ENCODE data around the gene CDK5RAP2.

CDK5RAP2 gene

GRCh38 chr9:120514405-120514804, 65.6 kb downstream of the CDK5RAP2 start:
- peaks cover 60% of the 10 kb centered on the region for H3K36me3 ChIP-seq (replicated peaks; ENCODE audit: low read depth, low read length)
- no peak overlapping the region for H3K4me3 ChIP-seq (ENCODE audit: low read length)
- no peak overlapping the region for H2AFZ ChIP-seq (ENCODE audit: low read depth, low read length)
- no peaks in the 10 kb centered on the region for H3K9me3 ChIP-seq (ENCODE audit: insufficient read depth, low read length)
- H3K9ac ChIP-seq (ENCODE audit: low read length), result no peak overlapping the region
- no peaks in the 10 kb centered on the region for H4K20me1 ChIP-seq (ENCODE audit: insufficient read depth, low read length)
- H3K27me3 ChIP-seq (ENCODE audit: low read depth, low read length), result no peaks in the 10 kb centered on the region
- no peaks in the 10 kb centered on the region for H3K79me2 ChIP-seq (ENCODE audit: low read length)
- no peak overlapping the region for H3K4me2 ChIP-seq (ENCODE audit: low read length)
- H3K27ac ChIP-seq (ENCODE audit: low read length), result no peak overlapping the region
- TF ChIP-seq CTCF (IDR thresholded peaks at IDR 0.05; ENCODE audit: low read depth, low read length) (no peak), EZH2phosphoT487 (IDR thresholded peaks at IDR 0.05; ENCODE audit: low read depth) (no peak)
- no peaks in the 10 kb centered on the region for H3K4me1 ChIP-seq (ENCODE audit: low read length)

- peaks cover 63% of the 10 kb centered on the region for H3K36me3 ChIP-seq (replicated peaks; ENCODE audit: low read depth, low read length)
- H4K20me1 ChIP-seq (ENCODE audit: insufficient read depth, low read length), result no peaks in the 10 kb centered on the region
- H3K4me3 ChIP-seq (ENCODE audit: low read length), result no peak overlapping the region
- no peaks in the 10 kb centered on the region for H3K79me2 ChIP-seq (ENCODE audit: low read length)
- TF ChIP-seq EZH2phosphoT487 (IDR thresholded peaks at IDR 0.05; ENCODE audit: low read depth) (no peak), CTCF (IDR thresholded peaks at IDR 0.05; ENCODE audit: low read depth, low read length) (no peak)
- H3K9ac ChIP-seq (ENCODE audit: low read length), result no peak overlapping the region
- H3K4me2 ChIP-seq (ENCODE audit: low read length), result no peak overlapping the region
- no peaks in the 10 kb centered on the region for H3K27me3 ChIP-seq (ENCODE audit: low read depth, low read length)
- H3K9me3 ChIP-seq (ENCODE audit: insufficient read depth, low read length), result no peaks in the 10 kb centered on the region
- no peak overlapping the region for H2AFZ ChIP-seq (ENCODE audit: low read depth, low read length)
- no peak overlapping the region for H3K27ac ChIP-seq (ENCODE audit: low read length)
- no peaks in the 10 kb centered on the region for H3K4me1 ChIP-seq (ENCODE audit: low read length)
Observed at GRCh38 chr9:120513825-120514396, 66.1 kb downstream of the CDK5RAP2 start.

- no peaks in the 10 kb centered on the region for H3K79me2 ChIP-seq (ENCODE audit: low read length)
- H3K4me3 ChIP-seq (ENCODE audit: low read length), result no peak overlapping the region
- H3K36me3 ChIP-seq (replicated peaks; ENCODE audit: low read depth, low read length), result peaks cover 77% of the 10 kb centered on the region
Observed at GRCh38 chr9:120510816-120511215, 69.2 kb downstream of the CDK5RAP2 start.

More at GRCh38 chr9:120510816-120511215, 69.2 kb downstream of the CDK5RAP2 start:
- Histone ChIP-seq H3K4me2 (ENCODE audit: low read length) (no peak overlapping the region), H4K20me1 (ENCODE audit: insufficient read depth, low read length) (0 out of 2 replicates have a peak, but pooled peaks cover 3% of the 10 kb centered on the region), H2AFZ (ENCODE audit: low read depth, low read length) (no peak overlapping the region), H3K27ac (ENCODE audit: low read length) (no peak overlapping the region), H3K9ac (ENCODE audit: low read length) (no peak overlapping the region), H3K27me3 (ENCODE audit: low read depth, low read length) (no peaks in the 10 kb centered on the region), H3K4me1 (ENCODE audit: low read length) (no peaks in the 10 kb centered on the region), H3K9me3 (ENCODE audit: insufficient read depth, low read length) (peaks cover 6% of the 10 kb centered on the region; the same call in 1 of the 2 replicates)
- TF ChIP-seq CTCF (IDR thresholded peaks at IDR 0.05; ENCODE audit: low read depth, low read length), result no peak
- TF ChIP-seq EZH2phosphoT487 (IDR thresholded peaks at IDR 0.05; ENCODE audit: low read depth), result no peak
